PC-3 (cell line): ENCODE results near the gene PCDHGA4.

ENCODE experiments used
- EZH2 ChIP-seq: fragments of 300-600 bp; sonication (generic); IDR thresholded peaks from one replicate; pipeline ENCODE4 v1.6.1; 2017; ENCODE audit warnings: antibody characterized with exemption, mild to moderate bottlenecking, low read length; ENCODE audit not compliant: unreplicated experiment
- TF ChIP-seq, protein P1 (sequence below): fragments of 300-600 bp; sonication (generic); conservative IDR thresholded peaks from 2 replicates; pipeline ENCODE4 v1.5.1; 2017; ENCODE audit warnings: antibody characterized with exemption, low read depth, mild to moderate bottlenecking, low read length

DNA sequence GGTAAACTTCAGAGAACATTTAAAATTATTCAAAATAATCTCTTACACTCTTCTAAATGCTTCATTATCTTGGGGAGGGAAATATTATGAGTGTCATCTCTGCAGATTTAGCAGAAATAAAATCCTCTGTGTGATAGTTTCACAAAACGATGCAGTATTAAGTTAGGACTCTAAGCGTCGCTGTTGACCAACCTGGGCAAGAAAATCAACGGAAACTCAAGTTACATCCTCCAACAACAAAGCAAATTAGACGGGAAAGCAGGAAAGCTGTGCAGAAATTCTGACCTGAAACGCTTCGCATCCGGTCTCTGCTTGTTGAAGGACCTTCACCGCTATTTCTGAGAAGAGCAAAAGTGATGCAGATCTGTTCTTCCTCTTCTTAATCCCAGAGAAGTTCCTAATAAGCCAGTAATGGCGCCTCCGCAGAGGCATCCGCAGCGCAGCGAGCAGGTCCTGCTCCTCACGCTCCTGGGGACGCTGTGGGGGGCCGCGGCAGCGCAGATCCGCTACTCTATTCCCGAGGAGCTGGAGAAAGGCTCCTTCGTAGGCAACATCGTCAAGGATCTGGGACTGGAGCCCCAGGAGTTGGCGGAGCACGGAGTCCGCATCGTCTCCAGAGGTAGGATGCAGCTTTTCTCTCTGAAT is 19.0 kb downstream of the PCDHGA4 start, which contains the start of gene PCDHGA6:
- TF ChIP-seq, protein P1, sequence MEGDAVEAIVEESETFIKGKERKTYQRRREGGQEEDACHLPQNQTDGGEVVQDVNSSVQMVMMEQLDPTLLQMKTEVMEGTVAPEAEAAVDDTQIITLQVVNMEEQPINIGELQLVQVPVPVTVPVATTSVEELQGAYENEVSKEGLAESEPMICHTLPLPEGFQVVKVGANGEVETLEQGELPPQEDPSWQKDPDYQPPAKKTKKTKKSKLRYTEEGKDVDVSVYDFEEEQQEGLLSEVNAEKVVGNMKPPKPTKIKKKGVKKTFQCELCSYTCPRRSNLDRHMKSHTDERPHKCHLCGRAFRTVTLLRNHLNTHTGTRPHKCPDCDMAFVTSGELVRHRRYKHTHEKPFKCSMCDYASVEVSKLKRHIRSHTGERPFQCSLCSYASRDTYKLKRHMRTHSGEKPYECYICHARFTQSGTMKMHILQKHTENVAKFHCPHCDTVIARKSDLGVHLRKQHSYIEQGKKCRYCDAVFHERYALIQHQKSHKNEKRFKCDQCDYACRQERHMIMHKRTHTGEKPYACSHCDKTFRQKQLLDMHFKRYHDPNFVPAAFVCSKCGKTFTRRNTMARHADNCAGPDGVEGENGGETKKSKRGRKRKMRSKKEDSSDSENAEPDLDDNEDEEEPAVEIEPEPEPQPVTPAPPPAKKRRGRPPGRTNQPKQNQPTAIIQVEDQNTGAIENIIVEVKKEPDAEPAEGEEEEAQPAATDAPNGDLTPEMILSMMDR = no peak
- TF ChIP-seq EZH2 = no peak
